ENCODE data around the gene HERPUD1. TPM values are rescaled to one million over a fixed set of nuclear protein-coding genes. Genes with fewer than 3 reads are reported as not detected.
"Not testable (repeated sequence)": the region's sequence is repeated elsewhere in the genome, so short reads cannot be mapped to it uniquely, and the experiment has no call there.

The HERPUD1 gene
- total RNA-seq, 1 experiment from 2014 or later: 314 TPM

DNA sequence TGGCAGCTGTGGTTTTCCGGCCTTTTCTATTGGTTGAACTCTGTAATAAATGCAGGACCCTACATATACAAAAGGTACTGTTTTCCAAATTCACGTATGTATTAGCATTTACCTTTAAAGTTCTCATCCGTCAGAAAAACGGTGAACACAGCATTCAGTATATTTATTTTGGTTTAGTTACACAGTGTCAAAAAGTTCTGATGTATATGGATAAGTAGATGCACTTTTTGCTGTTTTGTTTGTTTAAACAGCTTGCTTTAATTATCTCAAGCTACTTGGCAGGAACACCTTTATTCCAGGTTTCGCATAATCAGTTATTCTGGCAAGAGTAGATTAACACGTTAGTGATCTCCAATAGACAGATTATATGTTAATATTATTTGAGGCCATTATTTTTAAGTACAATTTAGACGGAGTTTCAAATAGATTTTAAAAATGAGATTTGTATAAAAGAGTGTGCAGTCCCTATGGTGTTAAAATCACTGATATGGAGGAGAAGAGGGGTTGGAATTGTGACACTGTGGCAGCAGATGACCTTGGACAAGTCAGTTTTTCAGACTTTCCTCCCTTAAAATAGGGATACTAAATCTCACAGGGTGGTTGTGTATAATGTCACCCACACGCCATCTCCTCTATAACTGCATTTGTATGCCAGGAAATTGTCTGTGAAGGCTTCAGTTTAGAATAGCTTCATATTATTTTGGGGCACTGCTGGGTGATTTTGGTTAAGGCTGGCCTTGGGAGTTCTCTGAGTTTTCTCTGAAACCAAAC lies 2.1 kb downstream of the HERPUD1 start:
- DNase-seq (ENCODE audit: low read depth): no peak

- not testable (repeated sequence) for DNase-seq (ENCODE audit: low read depth)
Measured at GRCh38 chr16:56934599-56935145, 2.7 kb downstream of the HERPUD1 start.

DNA sequence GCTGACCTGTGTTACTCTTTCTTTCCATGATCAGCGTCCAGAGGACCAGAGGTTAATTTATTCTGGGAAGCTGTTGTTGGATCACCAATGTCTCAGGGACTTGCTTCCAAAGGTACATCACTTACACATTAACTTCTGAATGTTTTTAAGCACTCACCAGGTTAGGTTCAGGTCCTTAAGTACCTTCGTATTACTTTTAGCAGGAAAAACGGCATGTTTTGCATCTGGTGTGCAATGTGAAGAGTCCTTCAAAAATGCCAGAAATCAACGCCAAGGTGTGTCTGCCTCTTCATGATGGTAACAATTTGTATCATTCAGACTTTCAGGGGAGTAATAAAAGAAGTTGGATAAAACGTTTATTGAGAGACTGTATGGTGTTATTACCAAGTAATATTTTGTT lies 3.3 kb downstream of the HERPUD1 start:
- DNase-seq (ENCODE audit: low read depth): no peak

DNA sequence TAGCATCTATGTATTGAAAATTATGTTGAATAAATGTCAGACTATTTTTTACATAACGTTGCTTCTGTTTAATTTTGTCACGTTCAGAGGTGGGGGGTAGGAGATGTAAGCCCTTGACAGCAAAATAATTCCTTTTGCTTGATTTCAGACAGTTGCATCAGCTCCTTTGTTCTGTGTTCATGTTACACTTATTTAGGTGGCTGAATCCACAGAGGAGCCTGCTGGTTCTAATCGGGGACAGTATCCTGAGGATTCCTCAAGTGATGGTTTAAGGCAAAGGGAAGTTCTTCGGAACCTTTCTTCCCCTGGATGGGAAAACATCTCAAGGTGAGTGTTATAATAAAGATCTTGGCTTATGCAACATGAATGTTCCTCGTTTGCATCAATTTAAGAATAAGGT lies 4.5 kb downstream of the HERPUD1 start:
- no peak for DNase-seq (ENCODE audit: low read depth)

- peak; percentile 58 for DNase-seq (ENCODE audit: low read depth)
Measured at GRCh38 chr16:56936950-56937349, 5.0 kb downstream of the HERPUD1 start.

DNA sequence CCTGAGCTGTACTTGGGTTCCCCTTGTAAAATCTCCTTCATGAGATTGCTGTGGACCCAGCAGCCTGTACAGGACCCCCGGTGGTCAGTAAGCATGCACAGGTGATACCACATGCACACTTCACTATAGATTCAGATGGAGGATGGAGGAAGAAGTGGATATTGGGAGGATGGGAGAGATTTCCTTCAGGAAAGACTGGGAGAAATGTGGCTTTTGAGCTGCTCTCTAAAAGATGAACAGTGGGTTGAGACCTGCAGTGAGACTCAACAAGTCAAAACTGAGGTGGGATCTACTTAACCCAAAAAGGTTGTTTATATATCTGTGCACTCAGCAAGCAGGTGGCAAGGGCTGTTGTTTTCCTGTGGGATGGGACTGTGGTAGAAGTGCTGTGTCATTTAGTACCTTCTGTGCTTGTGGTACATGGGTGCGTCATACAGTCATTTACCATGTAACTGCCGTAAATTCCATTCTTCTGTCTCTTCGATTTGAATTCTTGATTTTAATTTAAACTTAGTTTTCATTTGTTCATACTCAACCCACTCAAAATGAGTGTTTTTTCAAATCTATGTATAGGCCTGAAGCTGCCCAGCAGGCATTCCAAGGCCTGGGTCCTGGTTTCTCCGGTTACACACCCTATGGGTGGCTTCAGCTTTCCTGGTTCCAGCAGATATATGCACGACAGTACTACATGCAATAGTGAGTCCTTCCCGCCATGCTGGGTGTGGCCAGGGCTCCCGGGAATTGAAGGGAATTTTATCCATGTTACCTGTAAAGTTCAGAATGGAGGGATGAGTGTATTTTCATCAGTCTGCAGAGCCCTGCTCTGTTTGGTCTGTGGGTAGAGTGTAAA lies 6.9 kb downstream of the HERPUD1 start:
- peak; percentile 90 for DNase-seq (ENCODE audit: low read depth)

DNA sequence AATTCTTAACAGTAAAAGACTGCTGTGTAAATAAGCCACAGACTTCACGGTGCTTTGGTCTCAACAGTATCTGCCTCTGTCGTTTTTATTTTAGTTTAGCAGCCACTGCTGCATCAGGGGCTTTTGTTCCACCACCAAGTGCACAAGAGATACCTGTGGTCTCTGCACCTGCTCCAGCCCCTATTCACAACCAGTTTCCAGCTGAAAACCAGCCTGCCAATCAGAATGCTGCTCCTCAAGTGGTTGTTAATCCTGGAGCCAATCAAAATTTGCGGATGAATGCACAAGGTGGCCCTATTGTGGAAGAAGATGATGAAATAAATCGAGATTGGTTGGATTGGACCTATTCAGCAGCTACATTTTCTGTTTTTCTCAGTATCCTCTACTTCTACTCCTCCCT lies 7.9 kb downstream of the HERPUD1 start:
- DNase-seq (ENCODE audit: low read depth): no peak

- DNase-seq (ENCODE audit: low read depth): no peak
Measured at GRCh38 chr16:56941092-56941491, 9.2 kb downstream of the HERPUD1 start.

GRCh38 chr16:56941856-56942331 lies 10.0 kb downstream of the HERPUD1 start:
- no peak for DNase-seq (ENCODE audit: low read depth)

GRCh38 chr16:56943761-56944375 lies 11.9 kb downstream of the HERPUD1 start:
- DNase-seq (ENCODE audit: low read depth): no peak

DNA sequence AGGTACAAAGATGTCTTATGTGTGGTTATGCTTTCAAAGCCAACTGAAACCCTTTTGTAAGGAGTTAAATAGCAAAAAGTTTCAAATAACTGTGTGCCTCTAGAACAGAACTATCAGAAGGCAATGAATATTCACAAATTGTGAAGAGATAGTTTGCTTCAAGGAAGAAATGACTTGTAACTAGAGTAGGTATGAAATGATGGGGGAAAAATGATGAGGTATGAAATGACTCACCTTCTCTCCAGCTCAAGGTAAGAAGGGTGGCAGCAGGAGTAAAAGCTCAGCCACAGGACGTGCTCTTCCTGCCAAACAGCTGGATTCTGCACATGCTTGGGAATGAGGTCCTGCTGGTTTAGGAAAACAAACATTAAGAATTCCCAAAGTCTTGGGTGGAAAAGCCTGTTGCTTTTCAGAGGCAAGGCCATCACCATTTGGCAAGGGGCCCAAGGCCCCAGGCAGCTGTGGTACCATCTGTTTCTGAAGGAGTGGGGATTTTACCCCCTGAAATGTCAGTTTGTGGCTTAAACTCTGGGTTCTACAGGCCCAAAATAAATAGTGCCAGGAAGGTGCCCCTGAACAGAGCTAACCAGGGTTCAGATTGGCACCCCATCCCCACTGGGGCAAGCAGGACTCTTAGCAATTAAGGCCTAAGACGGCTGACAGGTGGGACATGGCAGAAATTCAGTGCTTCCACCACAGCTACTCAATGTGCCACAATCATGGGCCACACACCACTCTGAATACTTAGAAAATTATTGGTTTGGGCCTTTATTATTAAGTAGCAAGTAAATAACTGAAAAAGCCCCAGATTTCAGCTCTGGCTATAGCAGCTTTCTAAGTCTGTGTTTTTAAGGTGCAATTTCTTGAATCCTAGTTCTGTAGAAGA lies 13.3 kb downstream of the HERPUD1 start:
- peak; percentile 85 for DNase-seq (ENCODE audit: low read depth)

DNA sequence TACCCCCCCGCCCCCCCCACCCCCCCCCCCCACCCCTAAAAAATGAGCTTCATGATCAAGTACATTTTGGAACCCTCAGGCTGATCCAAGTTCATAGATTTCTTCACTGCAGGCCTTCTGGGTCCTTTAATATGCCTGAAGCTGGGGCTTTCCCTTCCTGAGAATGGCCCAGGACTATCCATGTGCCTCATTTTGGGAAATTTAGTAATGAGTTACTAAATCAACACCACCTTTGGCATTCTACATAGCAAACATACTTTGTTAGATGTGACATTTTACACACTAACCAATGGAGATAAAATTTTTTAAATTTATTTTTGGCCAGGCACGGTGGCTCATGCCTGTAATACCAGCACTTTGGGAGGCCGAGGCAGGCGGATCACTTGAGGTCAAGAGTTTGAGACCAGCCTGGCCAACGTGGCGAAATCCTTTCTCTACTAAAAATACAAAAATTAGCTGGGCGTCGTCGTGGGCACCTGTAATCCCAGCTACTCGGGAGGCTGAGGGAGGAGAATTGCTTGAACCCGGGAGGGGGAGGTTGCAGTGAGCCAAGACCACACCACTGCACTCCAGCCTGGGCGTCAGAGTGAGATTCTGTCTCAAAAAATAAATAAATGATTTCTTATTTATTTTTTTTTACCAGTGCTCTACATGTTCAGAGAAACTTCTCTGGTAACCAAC lies 14.0 kb downstream of the HERPUD1 start:
- DNase-seq (ENCODE audit: low read depth): no peak

DNA sequence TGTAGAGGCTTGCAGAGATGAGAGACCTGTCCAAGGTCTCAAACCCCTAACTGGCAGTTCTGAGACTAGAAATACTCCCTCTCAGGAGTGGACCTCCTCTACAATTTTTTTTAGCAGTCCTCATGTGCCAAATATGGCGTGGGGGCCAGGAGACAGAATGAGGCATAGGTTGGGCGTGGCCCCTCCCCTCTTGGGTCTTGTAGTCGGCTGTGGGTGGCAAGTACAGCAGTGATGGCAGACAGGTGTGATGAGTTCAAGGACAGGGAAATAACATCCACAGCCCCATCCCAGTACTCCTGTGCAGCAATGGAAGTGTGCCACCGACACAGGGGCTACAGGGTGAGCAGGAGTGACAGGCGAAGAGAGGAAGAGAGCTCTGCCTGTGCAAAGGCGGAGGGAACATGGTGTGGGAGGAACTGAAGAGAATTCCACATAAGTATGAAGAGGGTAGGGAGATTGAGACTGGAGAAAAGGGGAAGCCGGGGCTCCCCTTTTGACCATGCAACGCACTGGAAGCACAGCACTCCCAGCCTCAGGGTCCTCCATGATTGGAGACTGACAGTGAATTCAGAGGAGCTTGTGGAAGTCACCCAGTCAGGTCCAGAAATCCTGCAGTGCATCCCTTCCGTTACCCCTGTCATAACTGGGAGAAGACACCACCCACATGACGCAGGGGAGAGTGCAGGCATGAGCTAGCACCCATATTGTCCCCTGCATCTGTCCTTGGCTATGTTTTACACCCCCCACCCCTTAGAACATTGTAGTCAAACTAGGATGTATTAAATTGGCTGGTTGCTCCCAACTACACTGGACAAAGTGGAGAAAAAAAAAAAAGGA lies 15.0 kb downstream of the HERPUD1 start:
- no peak for DNase-seq (ENCODE audit: low read depth)

DNA sequence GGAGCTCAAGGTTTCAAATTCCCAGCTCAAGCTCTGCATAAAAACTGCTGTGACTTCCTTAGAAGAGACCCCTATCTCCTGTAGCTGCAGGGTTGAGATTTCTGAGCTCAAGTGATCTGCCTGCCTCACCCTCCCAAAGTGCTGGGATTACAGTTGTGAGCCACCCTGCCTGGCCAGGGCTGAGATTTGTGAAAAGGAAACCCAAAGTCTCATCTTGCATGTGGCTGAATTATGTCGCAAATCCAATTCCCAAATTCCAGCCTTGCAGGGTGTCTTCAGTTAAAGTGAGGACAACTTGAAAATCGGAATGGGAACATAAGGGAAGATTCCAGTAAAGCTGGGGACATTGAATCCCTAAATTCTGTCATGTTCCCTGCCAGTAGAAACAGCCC lies 15.7 kb downstream of the HERPUD1 start:
- no peak for DNase-seq (ENCODE audit: low read depth)

DNA sequence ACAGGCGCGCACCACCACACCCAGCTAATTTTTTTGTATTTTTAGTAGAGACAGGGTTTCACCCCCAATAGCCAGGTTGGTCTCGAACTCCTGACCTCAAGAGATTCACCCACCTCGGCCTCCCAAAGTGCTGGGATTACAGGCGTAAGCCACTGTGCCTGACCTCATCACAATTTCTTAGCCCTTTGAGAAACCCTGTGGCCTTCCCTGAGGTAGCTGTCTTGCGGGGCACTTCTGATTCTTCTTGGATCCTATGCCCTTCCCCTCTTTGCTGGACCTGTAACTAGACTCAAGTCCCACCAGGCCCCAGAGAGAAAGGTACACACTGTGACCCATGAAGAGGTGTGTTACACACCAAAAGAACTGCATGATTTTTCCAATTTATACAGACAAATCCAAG lies 16.3 kb downstream of the HERPUD1 start:
- no peak for DNase-seq (ENCODE audit: low read depth)

DNA sequence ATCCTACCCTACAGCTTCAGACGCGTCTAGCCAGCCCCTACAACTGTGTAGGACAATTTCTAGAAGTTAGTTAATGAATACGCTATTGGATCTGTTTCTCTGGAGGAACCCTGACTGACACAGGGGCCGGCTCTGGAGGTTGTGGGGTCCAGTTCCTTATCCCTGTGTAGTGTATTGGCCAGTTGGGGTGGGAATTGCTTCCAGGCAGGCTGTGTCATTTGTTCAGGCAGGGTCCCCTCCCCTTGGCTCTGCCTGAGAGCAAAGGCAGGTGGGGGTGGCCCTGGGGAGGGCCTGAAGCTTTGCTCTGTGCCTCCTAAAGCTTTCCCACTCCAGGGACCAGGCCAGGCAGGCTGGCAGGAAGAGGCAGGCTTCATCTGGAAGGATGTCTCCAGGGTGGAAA lies 18.1 kb downstream of the HERPUD1 start:
- DNase-seq (ENCODE audit: low read depth): no peak

- DNase-seq (ENCODE audit: low read depth): no peak
Measured at GRCh38 chr16:56950455-56950854, 18.5 kb downstream of the HERPUD1 start.

GRCh38 chr16:56950881-56951771 lies 19.2 kb downstream of the HERPUD1 start:
- peak; percentile 58 for DNase-seq (ENCODE audit: low read depth)

Data from LHCN-M2 (cell line).